Tibial nerve (tissue), 4 donors: ENCODE data around the gene IGLL1. TPM values are rescaled to one million over a fixed set of nuclear protein-coding genes. Genes with fewer than 3 reads are reported as not detected.

Experiments
- DNase-seq, 2 donors: peaks; one replicate each; pipeline ENCODE4 v3.0.0-alpha.2; 2019; ENCODE audit warnings: low spot score in 2 of 2
- H3K27ac ChIP-seq, 4 donors: fragments of 200-600 bp; sonication (generic) in 3 of 4; one replicate each; pipeline ENCODE4 v1.5.1; 2017 to 2019; ENCODE audit warnings: mild to moderate bottlenecking in 1 of 4
- H3K27me3 ChIP-seq, 2 donors: fragments of 200-600 bp; sonication (generic) in 1 of 2; one replicate each; pipeline versions ENCODE4 v1.5.1 to v1.6.0; 2017 to 2019
- H3K36me3 ChIP-seq, 3 donors: fragments of 200-600 bp; sonication (generic); one replicate each; pipeline ENCODE4 v1.5.1; 2018 to 2019
- H3K4me1 ChIP-seq, 4 donors: fragments of 200-600 bp; sonication (generic) in 3 of 4; one replicate each; pipeline ENCODE4 v1.5.1; 2017 to 2019
- H3K4me3 ChIP-seq, 4 donors: fragments of 200-600 bp; sonication (generic) in 3 of 4; one replicate each; pipeline ENCODE4 v1.5.1; 2017 to 2019; ENCODE audit warnings: mild to moderate bottlenecking in 1 of 4, moderate library complexity in 1 of 4
- H3K9me3 ChIP-seq, 4 donors: fragments of 200-600 bp; sonication (generic) in 3 of 4; one replicate each; pipeline ENCODE4 v1.5.1; 2017 to 2019
- EP300 ChIP-seq, 2 donors: sonication (generic); formaldehyde crosslinking; IDR thresholded peaks; one replicate each; pipeline ENCODE4 v1.6.1; 2017; ENCODE audit warnings: antibody characterized with exemption in 2 of 2, mild to moderate bottlenecking in 1 of 2
- POLR2A ChIP-seq, 2 donors: fragments of 450-650 bp; IDR thresholded peaks; one replicate each; pipeline ENCODE4 v1.6.1; 2017; ENCODE audit warnings: antibody characterized with exemption in 2 of 2, mild to moderate bottlenecking in 2 of 2, moderate library complexity in 2 of 2
- WGBS, 2 donors: methylation state at CpG; one replicate each; pipeline ENCODE4 v1.1.5; 2018; 5-methylcytosine and 5-hydroxymethylcytosine counted together
- total RNA-seq, 4 donors: library from RNA; depleted of rRNA; stranded (reverse); fragments of >200 nt; gene quantifications; one replicate each; pipeline ENCODE4 v1.1.0, GENCODE V29; 2016
- TF ChIP-seq, protein P1 (sequence below), 5 experiments: fragments of 200-600 bp in 3 of 5; fragments of 450-650 bp in 2 of 5; sonication (generic) in 3 of 5; IDR thresholded peaks; one replicate each; pipeline ENCODE4 v1.5.1; 2016 to 2019; ENCODE audit warnings: antibody characterized with exemption in 5 of 5, mild to moderate bottlenecking in 3 of 5, moderate library complexity in 2 of 5

The IGLL1 gene
- total RNA-seq, 4 donors from 2014 or later = not detected

DNA sequence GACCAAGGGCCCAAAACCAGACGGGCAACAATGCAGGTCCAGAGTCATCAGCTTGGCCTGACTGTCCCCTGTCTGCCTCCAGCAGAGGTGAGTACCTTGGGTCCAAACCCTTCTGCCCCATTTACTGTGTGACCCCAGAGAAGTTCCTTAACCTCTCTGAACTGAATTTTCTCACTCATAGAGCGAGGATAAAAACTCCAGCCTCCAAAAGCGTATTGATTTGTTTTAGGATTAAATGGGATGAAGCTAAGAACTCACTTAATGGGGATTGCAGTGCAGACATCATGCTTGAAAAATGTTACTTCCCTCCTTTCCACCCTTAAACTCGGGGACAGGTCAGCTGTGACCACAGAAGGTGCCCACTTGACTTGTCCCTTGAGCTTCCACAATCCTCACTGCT is 22.6 kb downstream of the IGLL1 start:
- H3K4me3 ChIP-seq = no peak overlapping the region
- H3K36me3 ChIP-seq = no peaks in the 10 kb centered on the region
- WGBS, 2 donors = 83 to 87% methylated on average over 4 of the region's 4 CpGs
- H3K9me3 ChIP-seq = no peaks in the 10 kb centered on the region
- no peak for TF ChIP-seq EP300 (IDR thresholded peaks at IDR 0.05)
- TF ChIP-seq, protein P1, sequence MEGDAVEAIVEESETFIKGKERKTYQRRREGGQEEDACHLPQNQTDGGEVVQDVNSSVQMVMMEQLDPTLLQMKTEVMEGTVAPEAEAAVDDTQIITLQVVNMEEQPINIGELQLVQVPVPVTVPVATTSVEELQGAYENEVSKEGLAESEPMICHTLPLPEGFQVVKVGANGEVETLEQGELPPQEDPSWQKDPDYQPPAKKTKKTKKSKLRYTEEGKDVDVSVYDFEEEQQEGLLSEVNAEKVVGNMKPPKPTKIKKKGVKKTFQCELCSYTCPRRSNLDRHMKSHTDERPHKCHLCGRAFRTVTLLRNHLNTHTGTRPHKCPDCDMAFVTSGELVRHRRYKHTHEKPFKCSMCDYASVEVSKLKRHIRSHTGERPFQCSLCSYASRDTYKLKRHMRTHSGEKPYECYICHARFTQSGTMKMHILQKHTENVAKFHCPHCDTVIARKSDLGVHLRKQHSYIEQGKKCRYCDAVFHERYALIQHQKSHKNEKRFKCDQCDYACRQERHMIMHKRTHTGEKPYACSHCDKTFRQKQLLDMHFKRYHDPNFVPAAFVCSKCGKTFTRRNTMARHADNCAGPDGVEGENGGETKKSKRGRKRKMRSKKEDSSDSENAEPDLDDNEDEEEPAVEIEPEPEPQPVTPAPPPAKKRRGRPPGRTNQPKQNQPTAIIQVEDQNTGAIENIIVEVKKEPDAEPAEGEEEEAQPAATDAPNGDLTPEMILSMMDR (IDR thresholded peaks at IDR 0.05) = no peak
- no peak for TF ChIP-seq POLR2A (IDR thresholded peaks at IDR 0.05)
- peaks cover 0 to 27% of the 10 kb centered on the region in 2 donors for H3K27me3 ChIP-seq
- no peaks in the 10 kb centered on the region for H3K4me1 ChIP-seq
- no peak for DNase-seq
- no peak overlapping the region for H3K27ac ChIP-seq

DNA sequence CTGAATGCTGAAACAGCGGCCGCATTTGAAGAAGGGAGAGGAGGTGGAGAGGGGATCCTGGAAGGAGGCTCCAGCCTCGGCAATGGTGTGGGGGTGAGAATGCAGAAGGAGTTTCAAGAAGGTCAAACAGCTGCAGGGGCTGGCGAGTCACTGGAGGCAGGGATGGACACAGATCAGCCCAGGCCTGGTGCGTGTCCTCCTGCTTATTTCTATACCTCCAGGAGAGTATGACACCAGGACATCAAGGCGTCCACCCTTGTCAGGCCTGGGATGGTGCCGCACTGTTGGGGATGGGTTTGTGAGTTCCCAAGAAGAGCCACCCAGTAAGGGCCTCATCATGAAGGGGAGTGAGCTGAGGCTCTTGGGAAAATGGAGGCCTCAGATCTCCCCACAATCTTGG is 23.1 kb downstream of the IGLL1 start:
- no peak for TF ChIP-seq POLR2A (IDR thresholded peaks at IDR 0.05)
- TF ChIP-seq, protein P1 (IDR thresholded peaks at IDR 0.05) = no peak
- no peak for TF ChIP-seq EP300 (IDR thresholded peaks at IDR 0.05)
- Histone ChIP-seq H3K4me3 (no peak overlapping the region), H3K27me3 (peaks cover 0 to 24% of the 10 kb centered on the region in 2 donors), H3K27ac (no peak overlapping the region), H3K4me1 (no peaks in the 10 kb centered on the region), H3K36me3 (no peaks in the 10 kb centered on the region), H3K9me3 (no peaks in the 10 kb centered on the region)
- WGBS, 2 donors = 69% methylated on average over 7 of the region's 7 CpGs
- DNase-seq = no peak

DNA sequence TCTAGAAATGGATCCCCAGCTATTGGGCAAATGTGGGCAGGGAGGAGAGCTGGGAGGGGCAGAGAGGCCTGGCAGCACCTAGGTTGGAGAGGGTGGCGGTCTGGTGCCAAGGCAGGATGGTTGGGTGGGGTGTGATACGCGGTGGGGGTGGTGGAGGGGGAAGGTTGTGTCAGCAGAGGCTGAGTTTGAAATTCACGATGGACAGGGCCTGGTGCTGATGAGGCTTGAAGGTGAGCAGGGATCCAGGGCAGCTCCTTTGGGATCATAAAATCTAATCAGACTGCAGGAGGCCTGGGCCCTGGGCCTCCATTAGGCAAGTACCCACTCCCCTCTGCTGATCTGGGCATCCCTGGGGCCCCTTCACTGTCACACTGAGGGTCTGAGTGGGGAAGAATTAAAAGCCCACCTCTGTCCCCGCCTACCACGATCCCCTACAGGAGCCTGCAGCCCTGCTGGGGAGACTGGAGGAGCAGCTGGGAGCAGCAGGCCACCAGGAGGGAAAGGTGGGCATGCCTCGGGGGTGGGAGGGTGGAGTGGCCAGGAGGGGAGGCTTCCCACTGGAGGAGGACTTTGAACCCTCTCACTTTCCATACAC is 24.0 kb downstream of the IGLL1 start:
- H3K4me1 ChIP-seq = no peaks in the 10 kb centered on the region
- no peaks in the 10 kb centered on the region for H3K9me3 ChIP-seq
- 54 to 63% methylated on average over 6 to 7 of the region's 7 CpGs for WGBS, 2 donors
- TF ChIP-seq, protein P1 (IDR thresholded peaks at IDR 0.05) = no peak
- TF ChIP-seq POLR2A (IDR thresholded peaks at IDR 0.05) (no peak), EP300 (IDR thresholded peaks at IDR 0.05) (no peak)
- H3K4me3 ChIP-seq = no peak overlapping the region
- H3K27ac ChIP-seq = no peak overlapping the region
- peaks cover 0 to 24% of the 10 kb centered on the region in 2 donors for H3K27me3 ChIP-seq
- DNase-seq = no peak
- no peaks in the 10 kb centered on the region for H3K36me3 ChIP-seq

DNA sequence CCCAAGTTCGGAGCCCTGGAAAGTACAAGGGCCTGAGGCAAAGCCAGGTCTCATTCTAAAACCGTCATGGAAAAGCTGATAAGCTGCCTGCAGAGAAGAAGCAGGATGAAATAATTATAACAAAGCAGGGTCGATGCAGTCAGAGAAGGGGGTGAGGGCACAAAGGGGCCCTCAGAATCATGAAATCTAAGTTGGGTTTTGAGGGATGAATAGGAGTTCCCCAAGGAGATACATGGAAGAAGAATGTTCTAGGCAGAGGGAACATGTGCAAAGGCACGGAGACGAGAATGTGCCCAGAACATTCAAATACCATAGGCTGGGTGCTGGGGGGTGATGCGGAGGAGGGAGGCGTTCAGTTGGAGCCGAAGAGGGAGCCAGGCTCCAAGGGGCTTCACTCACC is 25.0 kb downstream of the IGLL1 start:
- Histone ChIP-seq H3K27ac (no peak overlapping the region), H3K9me3 (no peaks in the 10 kb centered on the region), H3K4me3 (no peak overlapping the region), H3K27me3 (peaks cover 0 to 24% of the 10 kb centered on the region in 2 donors), H3K36me3 (no peaks in the 10 kb centered on the region), H3K4me1 (no peaks in the 10 kb centered on the region)
- no peak for DNase-seq
- TF ChIP-seq EP300 (IDR thresholded peaks at IDR 0.05) = no peak
- TF ChIP-seq, protein P1 (IDR thresholded peaks at IDR 0.05) = no peak
- no peak for TF ChIP-seq POLR2A (IDR thresholded peaks at IDR 0.05)
- 80 to 84% methylated on average over 8 of the region's 8 CpGs for WGBS, 2 donors

DNA sequence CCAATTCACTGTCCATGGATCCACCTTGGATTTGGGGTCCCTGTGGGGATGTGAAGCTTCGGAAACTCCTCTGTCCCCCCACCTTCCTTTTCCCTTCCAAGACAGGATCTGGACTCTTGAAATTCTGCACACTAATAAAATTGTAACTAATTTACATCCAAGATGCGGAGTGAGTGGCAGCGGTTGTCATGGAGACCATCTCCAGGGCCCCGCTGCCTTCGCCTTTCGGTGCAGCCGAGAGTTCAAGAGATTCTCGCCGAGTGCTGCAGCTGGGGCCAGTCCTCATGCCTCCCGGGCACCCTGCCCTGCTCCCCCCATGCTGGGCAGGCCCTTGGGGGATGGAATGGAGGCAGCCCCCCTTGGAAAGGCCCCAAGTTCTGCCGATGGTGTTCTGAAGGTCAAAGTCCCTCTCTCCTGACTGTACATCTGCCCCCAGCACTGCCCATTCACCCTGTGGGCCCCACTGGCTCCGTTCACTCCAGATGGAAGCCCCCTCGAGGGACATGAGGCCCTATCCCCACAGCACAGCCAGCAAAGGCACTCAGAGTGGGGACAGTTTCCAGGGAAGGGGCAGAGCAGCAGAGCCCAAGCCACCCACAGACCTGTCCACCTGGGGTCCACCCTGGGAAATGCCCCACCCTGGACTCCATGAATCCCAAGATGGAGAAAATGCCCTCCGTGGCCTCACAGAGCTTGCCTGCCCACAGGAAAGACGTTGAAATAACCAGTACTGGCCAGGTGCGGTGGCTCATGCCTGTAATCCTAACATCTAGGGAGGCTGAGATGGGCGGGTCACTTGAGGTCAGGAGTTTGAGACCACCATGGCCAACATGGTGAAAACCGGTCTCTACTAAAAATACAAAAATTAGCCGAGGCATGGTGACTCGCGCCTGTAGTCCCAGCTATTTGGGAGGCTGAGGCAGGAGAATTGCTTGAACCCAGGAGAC is 25.9 kb downstream of the IGLL1 start:
- TF ChIP-seq EP300 (IDR thresholded peaks at IDR 0.05) (no peak), POLR2A (IDR thresholded peaks at IDR 0.05) (no peak)
- TF ChIP-seq, protein P1 (IDR thresholded peaks at IDR 0.05) = no peak
- Histone ChIP-seq H3K27me3 (peaks cover 0 to 24% of the 10 kb centered on the region in 2 donors), H3K9me3 (no peaks in the 10 kb centered on the region), H3K27ac (no peak overlapping the region), H3K36me3 (no peaks in the 10 kb centered on the region), H3K4me1 (no peaks in the 10 kb centered on the region), H3K4me3 (no peak overlapping the region)
- WGBS, 2 donors = 79 to 81% methylated on average over 21 of the region's 21 CpGs
- no peak for DNase-seq
